HUES6 (cell line): ENCODE results near the gene PEX11A.
"Not testable (repeated sequence)": the region's sequence is repeated elsewhere in the genome, so short reads cannot be mapped to it uniquely, and the experiment has no call there.

Experiments
- H3K27ac ChIP-seq: 2 replicates; pipeline ENCODE4 v1.7.0; 2013; ENCODE audit warnings: low read depth, mild to moderate bottlenecking, low read length, inconsistent platforms
- H3K27me3 ChIP-seq: 2 replicates; pipeline ENCODE4 v1.6.1; 2013; ENCODE audit warnings: low read length; ENCODE audit not compliant: control insufficient read depth, insufficient read depth
- H3K36me3 ChIP-seq: 2 replicates; pipeline ENCODE4 v1.6.1; 2013; ENCODE audit warnings: low read length; ENCODE audit not compliant: control insufficient read depth, insufficient read depth
- H3K4me1 ChIP-seq: 2 replicates; pipeline ENCODE4 v1.6.1; 2013; ENCODE audit warnings: low read length; ENCODE audit not compliant: control insufficient read depth, insufficient read depth
- H3K4me3 ChIP-seq: 2 replicates; pipeline ENCODE4 v1.5.1; 2013; ENCODE audit warnings: low read depth, low read length
- H3K9ac ChIP-seq: one replicate; pipeline ENCODE4 v1.6.1; 2013; ENCODE audit warnings: mild to moderate bottlenecking, low read length
- H3K9me3 ChIP-seq: 2 replicates; pipeline ENCODE4 v1.6.1; 2013; ENCODE audit warnings: low read depth, low read length; ENCODE audit not compliant: control insufficient read depth, insufficient read depth

The PEX11A gene

DNA sequence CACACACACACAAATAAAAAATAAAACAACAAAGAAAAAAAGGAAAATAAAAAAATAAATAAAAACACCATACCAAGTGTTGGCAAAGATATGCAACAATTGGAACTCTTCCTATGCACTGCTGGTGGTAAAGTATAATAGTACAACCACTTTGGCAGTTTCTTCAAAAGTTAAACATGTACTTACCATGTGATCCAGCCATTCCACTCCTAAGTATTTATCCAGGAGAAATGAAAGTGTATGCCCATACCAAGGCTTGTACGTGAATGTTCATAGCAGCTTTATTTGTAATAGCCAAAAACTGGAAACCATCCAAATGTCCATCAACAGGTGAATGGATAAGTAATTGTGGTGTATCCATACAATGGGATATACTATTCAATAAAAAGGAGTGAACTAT is 17.0 kb upstream of the PEX11A start:
- Histone ChIP-seq H3K36me3 (no peaks in the 10 kb centered on the region), H3K9ac (no peak overlapping the region), H3K4me1 (no peaks in the 10 kb centered on the region), H3K27ac (no peak overlapping the region), H3K9me3 (no peaks in the 10 kb centered on the region), H3K27me3 (0 out of 2 replicates have a peak, but pooled peaks cover 3% of the 10 kb centered on the region), H3K4me3 (no peak overlapping the region)

DNA sequence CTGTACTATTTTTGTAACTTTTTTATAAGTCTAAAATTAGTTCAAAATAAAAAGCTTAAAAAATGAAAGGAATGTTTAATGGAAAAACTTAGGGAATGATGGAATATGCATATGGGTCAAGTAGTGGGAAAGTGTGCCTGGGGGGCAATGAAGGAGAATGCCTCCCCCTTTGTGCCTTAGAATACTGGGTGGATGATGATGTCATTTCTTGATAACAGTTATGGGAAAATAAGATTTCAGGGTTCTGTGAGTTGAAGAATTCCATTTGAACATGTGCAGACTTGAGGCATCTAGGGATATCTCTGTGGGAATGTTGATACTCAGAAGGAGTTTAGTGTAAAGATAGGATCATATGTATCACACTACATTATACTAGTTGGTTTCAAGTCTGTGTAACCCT is 13.9 kb upstream of the PEX11A start:
- Histone ChIP-seq H3K4me1 (no peaks in the 10 kb centered on the region), H3K4me3 (no peak overlapping the region), H3K9me3 (no peaks in the 10 kb centered on the region), H3K27me3 (0 out of 2 replicates have a peak, but pooled peaks cover 3% of the 10 kb centered on the region), H3K9ac (no peak overlapping the region), H3K36me3 (no peaks in the 10 kb centered on the region), H3K27ac (no peak overlapping the region)

DNA sequence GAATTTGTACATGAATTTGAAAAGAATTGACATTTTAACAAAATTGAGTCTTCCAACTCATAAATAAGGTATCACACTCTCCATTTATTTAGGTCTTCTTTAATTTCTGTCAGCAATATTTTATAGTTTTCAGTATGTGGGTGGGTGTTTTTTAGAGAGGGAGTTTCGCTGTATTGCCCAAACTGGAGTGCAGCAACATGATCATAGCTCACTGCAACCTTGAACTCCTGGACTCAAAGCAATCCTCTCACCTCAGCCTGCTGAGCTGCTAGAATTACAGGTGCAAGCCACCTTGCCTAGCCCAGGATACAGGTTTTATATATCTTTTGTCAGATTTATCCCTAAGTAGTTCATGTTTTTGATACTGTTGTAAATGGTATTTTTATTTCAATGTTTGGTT is 4.6 kb upstream of the PEX11A start:
- Histone ChIP-seq H3K9me3 (no peaks in the 10 kb centered on the region), H3K27ac (no peak overlapping the region), H3K27me3 (no peaks in the 10 kb centered on the region), H3K36me3 (no peaks in the 10 kb centered on the region), H3K9ac (no peak overlapping the region), H3K4me3 (no peak overlapping the region), H3K4me1 (0 out of 2 replicates have a peak, but pooled peaks cover 3% of the 10 kb centered on the region)

DNA sequence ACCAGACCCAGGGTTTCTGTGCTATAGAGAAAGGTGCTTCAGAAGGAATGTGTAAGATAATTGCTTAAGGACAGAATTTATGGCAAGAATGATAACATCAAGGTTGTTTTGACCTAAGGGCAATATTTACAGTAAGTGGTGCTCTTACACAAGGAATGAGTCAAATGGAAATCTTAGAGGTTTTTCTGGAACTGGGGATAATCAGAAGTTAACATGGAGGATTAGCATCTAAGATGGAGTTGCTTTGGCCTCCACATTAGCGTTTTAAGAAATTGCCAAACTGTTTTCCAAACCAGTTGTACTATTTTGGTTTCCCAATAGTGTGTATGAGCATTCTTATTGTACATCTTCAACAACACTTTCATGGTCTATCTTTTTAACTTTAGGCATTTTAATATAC is 3.1 kb upstream of the PEX11A start:
- Histone ChIP-seq H3K4me3 (no peak overlapping the region), H3K27ac (no peak overlapping the region), H3K9ac (no peak overlapping the region), H3K9me3 (no peaks in the 10 kb centered on the region), H3K36me3 (no peaks in the 10 kb centered on the region), H3K27me3 (no peaks in the 10 kb centered on the region), H3K4me1 (0 out of 2 replicates have a peak, but pooled peaks cover 3% of the 10 kb centered on the region)

DNA sequence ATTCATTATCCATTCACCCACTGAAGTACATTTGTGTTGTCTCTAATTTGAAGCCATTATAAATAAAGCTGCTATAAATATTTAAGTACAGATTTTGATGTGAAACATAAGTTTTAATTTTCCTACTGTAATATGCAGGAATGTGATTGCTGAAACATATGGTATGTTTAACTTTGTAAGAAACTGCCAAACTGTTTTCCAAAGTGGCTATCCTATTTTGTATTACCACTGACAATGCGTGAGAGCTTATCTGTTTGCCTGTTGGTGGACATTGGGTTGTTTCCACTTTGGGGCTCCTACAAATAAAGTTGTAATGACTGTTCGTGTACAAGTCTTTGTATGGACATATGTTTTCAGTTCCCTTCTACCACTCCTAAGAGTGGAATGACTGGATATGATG is 2.5 kb upstream of the PEX11A start:
- Histone ChIP-seq H3K27me3 (no peaks in the 10 kb centered on the region), H3K4me3 (no peak overlapping the region), H3K27ac (no peak overlapping the region), H3K9me3 (no peaks in the 10 kb centered on the region), H3K9ac (no peak overlapping the region), H3K36me3 (no peaks in the 10 kb centered on the region), H3K4me1 (0 out of 2 replicates have a peak, but pooled peaks cover 3% of the 10 kb centered on the region)

DNA sequence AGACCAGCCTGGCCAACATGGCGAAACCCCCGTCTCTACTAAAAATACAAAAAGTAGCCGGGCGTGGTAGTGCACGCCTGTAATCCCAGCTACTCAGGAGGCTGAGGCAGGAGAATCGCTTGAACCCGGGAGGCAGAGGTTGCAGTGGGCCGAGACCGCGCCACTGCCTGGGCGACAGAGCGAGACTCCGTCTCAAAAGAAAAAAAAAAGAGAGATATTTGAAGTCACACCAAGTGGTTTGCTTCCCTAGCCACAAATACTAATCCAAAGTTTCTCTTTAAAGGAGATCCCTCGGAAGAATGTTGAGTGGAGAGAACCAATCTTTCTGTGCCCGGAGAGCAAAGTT is 651 bp downstream of the PEX11A start:
- not testable (repeated sequence) for H3K36me3 ChIP-seq, H3K4me1 ChIP-seq, H3K27ac ChIP-seq, H3K9ac ChIP-seq, H3K27me3 ChIP-seq, H3K9me3 ChIP-seq
- H3K4me3 ChIP-seq: peak overlapping the region; percentile 90

DNA sequence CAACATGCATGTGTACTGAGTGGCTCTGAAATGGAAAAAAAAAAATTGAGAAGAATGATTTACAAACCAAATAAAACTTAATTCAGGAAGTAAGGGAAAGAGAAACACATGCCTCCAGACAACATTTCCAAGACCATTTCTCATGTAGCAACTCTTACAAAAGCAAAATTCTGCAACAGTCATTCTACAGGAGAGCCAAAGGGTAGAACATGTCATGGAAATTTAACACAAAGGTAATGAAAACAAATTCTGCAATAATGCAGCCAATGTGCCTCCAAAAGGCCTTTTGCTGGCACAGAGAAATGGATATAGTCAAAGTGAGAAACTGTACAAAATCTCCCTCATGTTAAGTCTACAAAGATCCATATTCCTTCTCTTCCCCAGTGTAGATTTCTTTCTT is 4.0 kb downstream of the PEX11A start:
- no peaks in the 10 kb centered on the region for H3K36me3 ChIP-seq
- no peaks in the 10 kb centered on the region for H3K9me3 ChIP-seq
- H3K27ac ChIP-seq: no peak overlapping the region
- H3K4me1 ChIP-seq: 0 out of 2 replicates have a peak, but pooled peaks cover 3% of the 10 kb centered on the region
- no peak overlapping the region for H3K9ac ChIP-seq
- H3K4me3 ChIP-seq: no peak overlapping the region
- no peaks in the 10 kb centered on the region for H3K27me3 ChIP-seq

DNA sequence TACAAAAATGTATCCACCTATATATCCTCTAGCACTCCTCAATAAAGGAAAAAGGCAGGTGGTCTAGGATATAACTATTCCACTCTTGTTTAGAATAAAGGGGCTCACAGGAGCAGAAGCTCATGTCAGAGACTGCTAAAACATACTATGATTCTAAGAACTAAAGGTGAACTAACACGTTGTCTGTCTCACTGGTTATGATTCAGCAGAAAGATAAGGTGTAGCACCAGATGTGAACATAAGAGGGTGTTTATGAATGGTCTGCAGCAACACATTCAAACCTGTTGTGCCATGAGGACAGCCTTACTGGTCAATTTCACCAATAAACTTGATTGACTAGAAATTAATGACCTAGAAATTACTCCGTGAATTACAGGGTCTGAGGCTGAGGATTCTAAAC is 4.6 kb downstream of the PEX11A start:
- H3K9ac ChIP-seq: no peak overlapping the region
- H3K9me3 ChIP-seq: no peaks in the 10 kb centered on the region

DNA sequence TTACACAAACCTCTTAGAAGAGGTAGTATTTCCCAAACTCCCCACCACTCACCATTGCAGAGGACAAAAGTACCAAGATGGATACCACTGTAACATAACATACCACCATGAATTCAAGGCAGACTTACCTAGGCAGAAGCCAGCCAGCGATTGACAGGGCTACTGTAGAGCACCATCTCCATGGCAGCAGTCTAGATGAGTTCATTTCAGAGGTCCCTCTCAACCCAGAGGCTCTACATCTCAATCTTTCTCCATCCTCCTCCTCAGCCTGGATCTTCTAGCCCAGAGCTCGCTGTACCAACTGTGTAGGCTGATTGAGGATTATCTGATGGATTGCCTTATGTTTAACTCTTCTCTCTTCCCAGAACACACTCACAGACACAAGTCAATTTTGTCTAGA is 9.4 kb downstream of the PEX11A start:
- no peak overlapping the region for H3K27ac ChIP-seq
- H3K4me3 ChIP-seq: no peak overlapping the region
- no peaks in the 10 kb centered on the region for H3K27me3 ChIP-seq
- no peak overlapping the region for H3K9ac ChIP-seq
- no peaks in the 10 kb centered on the region for H3K4me1 ChIP-seq
- H3K9me3 ChIP-seq: no peaks in the 10 kb centered on the region
- no peaks in the 10 kb centered on the region for H3K36me3 ChIP-seq

More for the DNA sequence above, 4.6 kb downstream of the PEX11A start:
- Histone ChIP-seq H3K27ac (no peak overlapping the region), H3K36me3 (no peaks in the 10 kb centered on the region), H3K4me1 (0 out of 2 replicates have a peak, but pooled peaks cover 2% of the 10 kb centered on the region), H3K27me3 (no peaks in the 10 kb centered on the region), H3K4me3 (no peak overlapping the region)

DNA sequence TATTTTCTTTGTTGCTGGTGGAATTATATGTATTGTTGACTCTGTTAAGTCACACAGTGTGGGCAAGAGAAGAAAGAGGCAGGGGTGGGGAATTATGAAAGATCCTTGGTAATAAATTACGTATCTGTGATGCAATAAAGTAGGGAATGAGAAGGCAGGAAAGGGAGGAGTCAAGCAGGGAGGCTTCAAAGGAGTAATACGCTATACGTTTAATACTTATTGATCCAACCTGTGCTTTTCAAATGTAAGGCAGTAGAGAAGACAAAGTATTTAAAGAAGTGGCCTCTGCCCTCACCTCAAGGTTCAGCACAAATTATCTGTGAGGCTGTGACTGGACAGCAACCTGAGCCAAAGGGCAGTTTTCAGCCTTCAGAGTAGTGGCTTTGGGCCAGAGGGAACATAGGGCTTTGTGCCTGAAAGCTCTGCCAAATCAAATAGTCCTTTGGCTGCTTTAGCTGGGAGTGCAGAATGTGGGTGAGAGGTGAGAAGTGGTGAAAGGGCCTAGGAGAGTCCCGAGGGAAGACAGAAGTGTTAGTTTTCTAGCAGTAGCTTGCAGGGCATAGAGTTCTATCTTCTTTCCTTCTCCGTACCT is 10.2 kb downstream of the PEX11A start:
- H3K27me3 ChIP-seq: no peaks in the 10 kb centered on the region
- no peaks in the 10 kb centered on the region for H3K36me3 ChIP-seq
- no peak overlapping the region for H3K27ac ChIP-seq
- no peak overlapping the region for H3K4me3 ChIP-seq
- no peaks in the 10 kb centered on the region for H3K4me1 ChIP-seq
- H3K9me3 ChIP-seq: no peaks in the 10 kb centered on the region
- H3K9ac ChIP-seq: no peak overlapping the region

DNA sequence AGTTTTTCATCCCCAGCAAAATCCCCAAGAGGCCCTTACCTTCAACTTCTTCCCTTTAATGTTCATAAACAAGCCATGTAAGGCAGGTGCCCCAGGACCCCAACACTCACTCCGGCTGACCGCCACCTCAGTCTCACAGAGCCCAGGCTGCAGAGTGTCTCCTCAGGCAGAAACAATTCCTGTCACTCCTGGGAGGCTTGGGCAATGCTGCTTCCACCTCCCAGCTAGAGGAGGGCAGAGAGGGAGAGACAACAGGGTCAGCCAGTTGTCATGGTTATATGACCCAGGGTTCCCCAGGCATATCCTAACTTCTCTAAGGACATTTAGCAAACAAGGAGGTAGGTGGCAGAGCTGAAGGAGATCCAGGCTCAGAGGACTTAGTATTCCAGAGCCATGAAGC is 11.3 kb downstream of the PEX11A start, which contains the start of gene PLIN1:
TSS of gene PLIN1 (minus strand) at position 156 of the 400 bp plus-strand sequence. CDS start 1,878 bp downstream, outside the sequence.
- no peaks in the 10 kb centered on the region for H3K4me1 ChIP-seq
- H3K27ac ChIP-seq: no peak within 1 kb of the TSS
- no peak within 1 kb of the TSS for H3K4me3 ChIP-seq
- no peak within 1 kb of the TSS for H3K9ac ChIP-seq
- H3K27me3 ChIP-seq: no peaks in the 10 kb centered on the region
- H3K36me3 ChIP-seq: no peaks in the 10 kb centered on the region
- no peaks in the 10 kb centered on the region for H3K9me3 ChIP-seq
